Astrocyte (in vitro differentiated cells and primary cell): ENCODE results near the gene MEIOSIN.

Source experiments
- EZH2 ChIP-seq: IDR thresholded peaks from 2 replicates; pipeline ENCODE4 v1.6.1; 2012; ENCODE audit warnings: mild to moderate bottlenecking, low read length, inconsistent platforms; ENCODE audit not compliant: insufficient read depth
- TF ChIP-seq, protein P1 (sequence below): IDR thresholded peaks from 2 replicates; pipeline ENCODE4 v1.5.1; 2011; ENCODE audit warnings: low read depth, mild to moderate bottlenecking, inconsistent platforms, low read length, moderate library complexity; ENCODE audit not compliant: insufficient read depth

DNA sequence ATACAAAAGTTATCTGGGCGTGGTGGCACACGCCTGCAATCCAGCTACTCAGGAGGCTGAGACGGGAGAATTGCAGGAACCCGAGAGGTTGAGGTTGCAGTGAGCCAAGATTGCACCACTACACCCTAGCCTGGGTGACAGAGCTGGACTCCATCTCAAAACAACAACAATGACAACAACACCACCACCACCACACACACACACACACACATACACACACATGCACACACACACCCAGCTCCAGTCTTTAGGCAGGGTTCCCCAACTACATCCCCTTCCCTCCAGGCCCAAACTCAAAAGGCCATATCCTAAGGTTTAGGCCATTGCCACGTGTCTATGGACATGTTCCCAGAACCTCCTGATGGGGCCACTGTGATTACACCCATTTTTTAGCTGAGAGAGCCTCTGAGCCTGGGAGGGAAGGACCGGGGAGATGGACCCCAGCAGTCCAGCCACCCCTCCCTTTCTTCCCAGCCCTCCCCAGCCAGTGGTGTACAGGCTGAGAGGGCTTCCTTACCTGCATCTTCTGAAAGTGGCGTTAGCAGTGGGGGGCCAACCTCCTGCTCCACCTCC, 68.5 kb downstream of the MEIOSIN start:
- TF ChIP-seq, protein P1, sequence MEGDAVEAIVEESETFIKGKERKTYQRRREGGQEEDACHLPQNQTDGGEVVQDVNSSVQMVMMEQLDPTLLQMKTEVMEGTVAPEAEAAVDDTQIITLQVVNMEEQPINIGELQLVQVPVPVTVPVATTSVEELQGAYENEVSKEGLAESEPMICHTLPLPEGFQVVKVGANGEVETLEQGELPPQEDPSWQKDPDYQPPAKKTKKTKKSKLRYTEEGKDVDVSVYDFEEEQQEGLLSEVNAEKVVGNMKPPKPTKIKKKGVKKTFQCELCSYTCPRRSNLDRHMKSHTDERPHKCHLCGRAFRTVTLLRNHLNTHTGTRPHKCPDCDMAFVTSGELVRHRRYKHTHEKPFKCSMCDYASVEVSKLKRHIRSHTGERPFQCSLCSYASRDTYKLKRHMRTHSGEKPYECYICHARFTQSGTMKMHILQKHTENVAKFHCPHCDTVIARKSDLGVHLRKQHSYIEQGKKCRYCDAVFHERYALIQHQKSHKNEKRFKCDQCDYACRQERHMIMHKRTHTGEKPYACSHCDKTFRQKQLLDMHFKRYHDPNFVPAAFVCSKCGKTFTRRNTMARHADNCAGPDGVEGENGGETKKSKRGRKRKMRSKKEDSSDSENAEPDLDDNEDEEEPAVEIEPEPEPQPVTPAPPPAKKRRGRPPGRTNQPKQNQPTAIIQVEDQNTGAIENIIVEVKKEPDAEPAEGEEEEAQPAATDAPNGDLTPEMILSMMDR, result no peak
- TF ChIP-seq EZH2, result no peak
